ENCODE data around the gene MYH15.

GRCh38 chr3:108378153-108378951, 132.0 kb downstream of the MYH15 start:
- no peak for TF ChIP-seq POLR2A (IDR thresholded peaks at IDR 0.05)
- no peak for TF ChIP-seq CTCF (IDR thresholded peaks at IDR 0.05)
- no peak for TF ChIP-seq POLR2AphosphoS5 (IDR thresholded peaks at IDR 0.05)

Measured in gastroesophageal sphincter (tissue), 3 donors.